A673 (cell line): ENCODE results near the gene ANKRD13A. TPM values are rescaled to one million over a fixed set of nuclear protein-coding genes. Genes with fewer than 3 reads are reported as not detected.

Experiments
- BruUV-seq: library from RNA; stranded (reverse); fragments of 400-500 nt; replicated peaks from 2 replicates; lab custom pipeline; 2021; lab: Mats Ljungman, UMichigan
- CTCF ChIA-PET: fragments of 300-600 bp; sonication (Branson Sonifier 250); formaldehyde crosslinking; loops from one replicate; lab custom pipeline; 2022; ENCODE audit warnings: antibody characterized with exemption; lab: Charles Lee
- POLR2A ChIA-PET: fragments of 300-600 bp; sonication (Branson Sonifier 250); formaldehyde crosslinking; loops from one replicate; lab custom pipeline; 2022; ENCODE audit warnings: antibody characterized with exemption; ENCODE audit not compliant: low non-redundant PET; lab: Charles Lee
- DNase-seq: peaks from one replicate; pipeline ENCODE4 v3.0.0-alpha.2; 2015; ENCODE audit warnings: low spot score
- H3K27ac ChIP-seq: fragments of 200-600 bp; sonication (generic); 2 replicates; pipeline ENCODE4 v1.5.1; 2016; ENCODE audit warnings: mixed run types, low read depth, mild to moderate bottlenecking, mixed read lengths, antibody characterized with exemption, low read length; ENCODE audit not compliant: poor library complexity, severe bottlenecking
- H3K27me3 ChIP-seq: fragments of 200-600 bp; sonication (generic); replicated peaks from 2 replicates; pipeline ENCODE4 v1.6.1; 2017; ENCODE audit warnings: mixed run types, low read depth, mild to moderate bottlenecking, mixed read lengths, antibody characterized with exemption, low read length; ENCODE audit not compliant: insufficient read depth, poor library complexity
- H3K36me3 ChIP-seq: fragments of 200-600 bp; sonication (generic); 2 replicates; pipeline ENCODE4 v1.6.1; 2016; ENCODE audit warnings: mixed run types, mild to moderate bottlenecking, mixed read lengths, antibody characterized with exemption, low read length; ENCODE audit not compliant: insufficient read depth, poor library complexity, severe bottlenecking
- H3K4me1 ChIP-seq: fragments of 200-600 bp; sonication (generic); 2 replicates; pipeline ENCODE4 v1.6.1; 2017; ENCODE audit warnings: mixed run types, mild to moderate bottlenecking, mixed read lengths, antibody characterized with exemption, low read length; ENCODE audit not compliant: insufficient read depth, poor library complexity, severe bottlenecking
- H3K4me3 ChIP-seq: fragments of 200-600 bp; sonication (generic); 2 replicates; pipeline ENCODE4 v1.5.1; 2016; ENCODE audit warnings: low read depth, mixed run types, mild to moderate bottlenecking, mixed read lengths, low read length; ENCODE audit not compliant: poor library complexity, severe bottlenecking
- H3K9me3 ChIP-seq: fragments of 200-600 bp; sonication (generic); 2 replicates; pipeline ENCODE4 v1.6.1; 2016; ENCODE audit warnings: mixed run types, low read depth, mild to moderate bottlenecking, mixed read lengths, antibody characterized with exemption, low read length; ENCODE audit not compliant: poor library complexity, severe bottlenecking
- CTCF ChIP-seq: fragments of 300-800, 200-600 bp; sonication (generic); conservative IDR thresholded peaks from 2 replicates; pipeline ENCODE4 v1.5.1; 2017; ENCODE audit warnings: low read depth, mild to moderate bottlenecking, antibody characterized with exemption, low read length, moderate library complexity, mixed read lengths
- EZH2 ChIP-seq: fragments of 200-600 bp; sonication (generic); IDR thresholded peaks from 2 replicates; pipeline ENCODE4 v1.6.1; 2017; ENCODE audit warnings: borderline replicate concordance, low read depth, mild to moderate bottlenecking, mixed read lengths, antibody characterized with exemption, low read length; ENCODE audit not compliant: poor library complexity, severe bottlenecking
- intact Hi-C: fragments of 100-400 bp; cut with micrococcal nuclease; formaldehyde crosslinking; loops from one replicate; pipeline ENCODE4 v1.10.0; 2022; ENCODE audit not compliant: unreplicated experiment
- total RNA-seq: library from RNA; stranded (reverse); gene quantifications from 2 replicates; pipeline ENCODE4 v1.2.3, GENCODE V29; 2021

ANKRD13A gene
- total RNA-seq, 1 experiment from 2014 or later, result 19.8 TPM

- TF ChIP-seq CTCF (no peak), EZH2 (no peak)
These were observed 89.7 kb downstream of the ANKRD13A start for GRCh38 chr12:110088936-110089335.

More at GRCh38 chr12:110088936-110089335, 89.7 kb downstream of the ANKRD13A start:
- ChIA-PET POLR2A (no interaction called here), CTCF (no interaction called here)
- no TSS peak for BruUV-seq
- intact Hi-C loops, result no loop called here
- Histone ChIP-seq H3K4me1 (no peaks in the 10 kb centered on the region), H3K4me3 (no peak overlapping the region), H3K36me3 (no peaks in the 10 kb centered on the region), H3K27ac (no peak overlapping the region), H3K9me3 (no peaks in the 10 kb centered on the region), H3K27me3 (no peaks in the 10 kb centered on the region)
- no peak for DNase-seq

Other genes starting within 250 kb of the ANKRD13A start
- gene TRPV4, start 166.0 kb upstream of the ANKRD13A start, total RNA-seq, result 0.11 and 0.33 TPM in 2 replicates
- 20.2 and 20.7 TPM in 2 replicates for gene GLTP, start 118.9 kb upstream of the ANKRD13A start, total RNA-seq
- 33.4 and 40.4 TPM in 2 replicates for gene TCHP, start 99.2 kb upstream of the ANKRD13A start, total RNA-seq
- 47.3 and 48.1 TPM in 2 replicates for gene GIT2, start 3.1 kb upstream of the ANKRD13A start, total RNA-seq
- 14.5 and 15.8 TPM in 2 replicates for gene C12orf76, start 49.1 kb downstream of the ANKRD13A start, total RNA-seq
- gene IFT81, start 124.9 kb downstream of the ANKRD13A start, total RNA-seq, result 32.9 and 37.3 TPM in 2 replicates